OCI-LY1 (cell line): ENCODE results near the gene C20orf144.

Experiments used
- EZH2 ChIP-seq: fragments of 200-600 bp; sonication (generic), shearing (Covaris generic); IDR thresholded peaks from 2 replicates; pipeline ENCODE4 v1.8.0; 2017; ENCODE audit warnings: borderline replicate concordance, mixed run types, mild to moderate bottlenecking, antibody characterized with exemption, low read length, moderate library complexity, mixed read lengths
- TF ChIP-seq, protein P1 (sequence below): fragments of 200-600 bp; sonication (generic), shearing (Covaris generic); IDR thresholded peaks from 2 replicates; pipeline ENCODE4 v1.5.1; 2017; ENCODE audit warnings: mild to moderate bottlenecking, antibody characterized with exemption, low read length, moderate library complexity, mixed read lengths

DNA sequence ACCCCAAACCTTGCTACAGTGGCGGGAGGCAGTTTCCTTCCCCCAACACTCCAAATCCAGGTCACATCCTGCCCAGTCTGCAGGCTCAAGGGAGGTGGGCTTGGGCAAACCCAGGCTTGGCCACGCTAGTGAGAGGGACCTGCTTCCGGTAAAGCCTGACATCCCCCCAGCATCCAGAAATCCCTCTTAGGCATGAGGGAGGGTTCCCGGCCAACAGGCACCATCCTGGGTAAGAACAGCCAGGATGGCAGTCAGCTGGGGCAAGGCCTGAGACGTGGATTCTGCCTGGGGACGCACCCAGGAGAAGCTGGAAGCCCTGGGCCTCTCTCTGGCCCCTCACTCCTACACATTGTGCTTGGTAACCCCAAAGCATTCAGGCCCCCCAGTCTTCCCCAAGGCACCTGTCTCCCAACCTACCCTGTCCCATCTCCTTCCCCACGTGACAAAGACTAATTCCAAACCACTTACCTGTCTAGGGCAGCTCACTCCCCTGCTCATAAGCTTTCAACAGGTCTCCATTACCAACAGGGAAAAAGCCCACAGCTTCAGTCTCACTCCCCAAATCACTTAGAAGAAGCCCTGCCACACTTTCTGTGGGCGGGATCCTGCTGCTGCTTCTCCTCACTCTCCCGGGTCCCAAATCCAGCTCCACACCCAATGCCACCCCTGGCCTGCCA is 2.1 kb downstream of the C20orf144 start:
- TF ChIP-seq, protein P1, sequence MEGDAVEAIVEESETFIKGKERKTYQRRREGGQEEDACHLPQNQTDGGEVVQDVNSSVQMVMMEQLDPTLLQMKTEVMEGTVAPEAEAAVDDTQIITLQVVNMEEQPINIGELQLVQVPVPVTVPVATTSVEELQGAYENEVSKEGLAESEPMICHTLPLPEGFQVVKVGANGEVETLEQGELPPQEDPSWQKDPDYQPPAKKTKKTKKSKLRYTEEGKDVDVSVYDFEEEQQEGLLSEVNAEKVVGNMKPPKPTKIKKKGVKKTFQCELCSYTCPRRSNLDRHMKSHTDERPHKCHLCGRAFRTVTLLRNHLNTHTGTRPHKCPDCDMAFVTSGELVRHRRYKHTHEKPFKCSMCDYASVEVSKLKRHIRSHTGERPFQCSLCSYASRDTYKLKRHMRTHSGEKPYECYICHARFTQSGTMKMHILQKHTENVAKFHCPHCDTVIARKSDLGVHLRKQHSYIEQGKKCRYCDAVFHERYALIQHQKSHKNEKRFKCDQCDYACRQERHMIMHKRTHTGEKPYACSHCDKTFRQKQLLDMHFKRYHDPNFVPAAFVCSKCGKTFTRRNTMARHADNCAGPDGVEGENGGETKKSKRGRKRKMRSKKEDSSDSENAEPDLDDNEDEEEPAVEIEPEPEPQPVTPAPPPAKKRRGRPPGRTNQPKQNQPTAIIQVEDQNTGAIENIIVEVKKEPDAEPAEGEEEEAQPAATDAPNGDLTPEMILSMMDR: no peak
- TF ChIP-seq EZH2: no peak
